Measurements from ENCODE around the gene OXTR. TPM values are rescaled to one million over a fixed set of nuclear protein-coding genes. Genes with fewer than 3 reads are reported as not detected.

Gene OXTR
- total and polyA plus RNA-seq, 2 of the 13 experiments (the other 11 are each of a cell fraction or from before 2014, with no cell fraction given), result 0.36 to 0.95 TPM

DNA sequence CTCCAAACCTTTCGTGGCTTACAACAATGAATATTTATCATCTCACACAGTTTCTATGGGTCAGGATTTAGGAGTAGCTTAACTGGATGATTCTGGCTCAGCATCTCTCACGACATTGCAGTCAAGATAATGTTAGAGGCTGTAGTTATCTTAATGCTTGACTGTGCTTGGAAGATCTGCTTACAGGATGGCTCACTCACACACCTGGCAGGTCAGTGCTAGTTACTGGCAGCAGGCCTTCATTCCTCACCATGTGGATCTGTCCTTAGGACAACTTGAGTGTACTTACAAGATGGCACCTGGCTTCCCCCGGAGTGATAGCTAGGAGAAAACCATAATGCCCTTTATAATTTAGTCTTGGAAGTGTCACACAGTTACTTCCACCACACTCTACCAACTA lies 32.8 kb upstream of the OXTR start:
- no peak overlapping the region for H2AFZ ChIP-seq (ENCODE audit: low read length)
- intact Hi-C loops (cut with micrococcal nuclease; ENCODE audit: unreplicated experiment) (no loop called here), in situ Hi-C loops (cut with HindIII; ENCODE audit: extremely low pct_ligation_motif_present, low pct_unique_long_range_greater_than_20kb) (no loop called here)
- no peak overlapping the region for H3K27ac ChIP-seq (ENCODE audit: extremely low read length, insufficient read depth, low read length)
- WGBS (ENCODE audit: low lambda C conversion rate), result 41% methylated on average over 3 of the region's 3 CpGs
- no peak for DNase-seq (ENCODE audit: low spot score)
- no peaks in the 10 kb centered on the region for H3K79me2 ChIP-seq (ENCODE audit: insufficient read depth, low read length)
- no peaks in the 10 kb centered on the region for H4K20me1 ChIP-seq (ENCODE audit: insufficient read depth, low read length)
- H3K4me2 ChIP-seq (ENCODE audit: low read depth, low read length), result no peak overlapping the region
- no peaks in the 10 kb centered on the region for H3K27me3 ChIP-seq (ENCODE audit: control insufficient read depth in 1 of 2, insufficient read depth in 2 of 2, low read length in 2 of 2)
- no peaks in the 10 kb centered on the region for H3K9me3 ChIP-seq (ENCODE audit: low read length)
- H3K9ac ChIP-seq (ENCODE audit: insufficient read depth, low read depth, low read length), result no peak overlapping the region
- H3K4me3 ChIP-seq (replicated peaks in 1 of 3; ENCODE audit: insufficient read depth in 1 of 3, low read depth in 2 of 3, low read length in 3 of 3), result no peak overlapping the region
- ATAC-seq, result no peak
- no peak for FAIRE-seq
- POLR2A ChIA-PET, result no interaction called here
- H3K4me1 ChIP-seq (ENCODE audit: insufficient read depth, low read length), result no peaks in the 10 kb centered on the region
- CTCF ChIA-PET (ENCODE audit: low intra/inter-chr PET ratio, low total read pairs), result no interaction called here
- BruUV-seq (replicated peaks), result no TSS peak
- TF ChIP-seq RELA (CRISPR knock-in tag; IDR thresholded peaks at IDR 0.05) (no peak), TCF12 (IDR thresholded peaks at IDR 0.05) (no peak), TCF12 (CRISPR knock-in tag; IDR thresholded peaks at IDR 0.05) (no peak), PRMT3 (CRISPR knock-in tag; IDR thresholded peaks at IDR 0.05; ENCODE audit: borderline replicate concordance, low read depth) (no peak), HNF4G (IDR thresholded peaks at IDR 0.05; ENCODE audit: borderline replicate concordance, low read depth, low read length) (no peak), HNF4G (CRISPR knock-in tag; IDR thresholded peaks at IDR 0.05; ENCODE audit: borderline replicate concordance, low read depth) (no peak), ZNF10 (CRISPR knock-in tag; IDR thresholded peaks at IDR 0.05; ENCODE audit: borderline replicate concordance, low read depth) (no peak), ZNF850 (CRISPR knock-in tag; conservative IDR thresholded peaks at IDR 0.05) (no peak), CBFB (CRISPR knock-in tag; IDR thresholded peaks at IDR 0.05) (no peak), HES4 (CRISPR knock-in tag; IDR thresholded peaks at IDR 0.05; ENCODE audit: borderline replicate concordance) (no peak), MAFK (conservative IDR thresholded peaks at IDR 0.05 in 1 of 2, IDR thresholded peaks at IDR 0.05 in 1 of 2; ENCODE audit: low read length in 2 of 2) (no peak), HMG20B (CRISPR knock-in tag; conservative IDR thresholded peaks at IDR 0.05) (no peak)
- TF ChIP-seq, protein P1, sequence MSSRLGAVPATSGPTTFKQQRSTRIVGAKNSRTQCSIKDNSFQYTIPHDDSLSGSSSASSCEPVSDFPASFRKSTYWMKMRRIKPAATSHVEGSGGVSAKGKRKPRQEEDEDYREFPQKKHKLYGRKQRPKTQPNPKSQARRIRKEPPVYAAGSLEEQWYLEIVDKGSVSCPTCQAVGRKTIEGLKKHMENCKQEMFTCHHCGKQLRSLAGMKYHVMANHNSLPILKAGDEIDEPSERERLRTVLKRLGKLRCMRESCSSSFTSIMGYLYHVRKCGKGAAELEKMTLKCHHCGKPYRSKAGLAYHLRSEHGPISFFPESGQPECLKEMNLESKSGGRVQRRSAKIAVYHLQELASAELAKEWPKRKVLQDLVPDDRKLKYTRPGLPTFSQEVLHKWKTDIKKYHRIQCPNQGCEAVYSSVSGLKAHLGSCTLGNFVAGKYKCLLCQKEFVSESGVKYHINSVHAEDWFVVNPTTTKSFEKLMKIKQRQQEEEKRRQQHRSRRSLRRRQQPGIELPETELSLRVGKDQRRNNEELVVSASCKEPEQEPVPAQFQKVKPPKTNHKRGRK (CRISPR knock-in tag; IDR thresholded peaks at IDR 0.05), result no peak
- TF ChIP-seq, protein P2, sequence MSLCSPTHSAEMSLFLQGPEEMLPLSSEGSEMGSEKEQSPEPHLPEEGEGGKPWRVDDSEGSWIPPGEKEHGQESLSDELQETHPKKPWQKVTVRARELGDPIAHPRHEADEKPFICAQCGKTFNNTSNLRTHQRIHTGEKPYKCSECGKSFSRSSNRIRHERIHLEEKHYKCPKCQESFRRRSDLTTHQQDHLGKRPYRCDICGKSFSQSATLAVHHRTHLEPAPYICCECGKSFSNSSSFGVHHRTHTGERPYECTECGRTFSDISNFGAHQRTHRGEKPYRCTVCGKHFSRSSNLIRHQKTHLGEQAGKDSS (CRISPR knock-in tag; IDR thresholded peaks at IDR 0.05; ENCODE audit: borderline replicate concordance, low read depth), result no peak
- no peaks in the 10 kb centered on the region for H3K36me3 ChIP-seq (replicated peaks in 1 of 2; ENCODE audit: control insufficient read depth in 1 of 2, insufficient read depth in 2 of 2, low read length in 2 of 2)
